Measurements from ENCODE around the gene CEACAM1.

DNA sequence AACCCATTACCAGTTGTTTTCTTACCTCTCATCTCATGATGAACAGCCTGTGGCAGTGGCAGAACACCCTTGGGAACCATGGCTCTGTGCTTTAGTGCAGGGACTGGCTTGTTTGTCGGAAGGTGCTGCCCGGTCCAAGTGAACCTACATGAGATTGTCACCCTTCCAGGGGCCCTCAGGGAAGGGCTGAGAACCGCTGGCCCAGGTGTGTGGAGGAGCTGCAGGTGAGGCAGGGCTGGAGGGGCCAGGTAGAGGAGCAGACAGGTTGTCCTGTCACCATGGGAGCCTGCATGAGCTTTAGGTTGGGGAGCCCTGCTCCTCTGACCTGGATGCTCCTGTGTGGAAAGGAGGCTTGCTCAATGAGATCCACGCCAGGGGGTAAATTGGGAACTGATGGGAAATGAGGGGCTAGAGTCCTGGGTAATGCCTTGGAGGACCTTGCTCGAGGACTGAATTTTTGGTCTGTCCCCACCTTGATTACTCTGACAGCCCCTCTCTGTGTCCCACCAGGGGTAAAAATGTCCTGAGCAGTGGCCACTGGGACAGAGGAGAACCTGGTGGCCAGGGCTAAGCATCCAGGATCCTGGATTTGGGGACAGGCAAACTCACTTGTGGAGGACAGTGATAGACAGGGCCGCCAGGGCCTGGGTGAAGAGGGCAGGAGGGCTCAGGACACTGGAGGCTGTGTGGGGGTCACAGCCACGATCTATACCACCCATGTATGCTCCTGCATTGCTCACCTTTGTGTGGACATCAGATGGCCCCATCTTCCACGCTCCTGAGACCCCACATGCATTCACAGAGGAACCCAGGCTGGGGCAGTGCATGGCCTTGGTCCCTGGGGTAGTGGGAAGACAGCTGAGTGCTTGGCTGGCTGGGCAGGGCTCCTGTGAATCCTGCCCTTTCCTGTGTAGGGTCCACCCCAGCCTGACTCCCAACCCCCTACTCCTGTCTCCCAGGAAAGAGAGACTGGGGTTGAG is 24.1 kb upstream of the CEACAM1 start:
- TF ChIP-seq POLR2A (conservative IDR thresholded peaks at IDR 0.05) (no peak), PML (IDR thresholded peaks at IDR 0.05; ENCODE audit: low read length) (no peak), CTCF (IDR thresholded peaks at IDR 0.05 in 2 of 3, conservative IDR thresholded peaks at IDR 0.05 in 1 of 3; ENCODE audit: insufficient read depth in 2 of 3, low read depth in 1 of 3, low read length in 3 of 3) (no peak), FOXJ3 (CRISPR knock-in tag; IDR thresholded peaks at IDR 0.05) (no peak), FIP1L1 (IDR thresholded peaks at IDR 0.05; ENCODE audit: low read depth, low read length, poor library complexity, severe bottlenecking) (no peak), ZFP30 (CRISPR knock-in tag; IDR thresholded peaks at IDR 0.05; ENCODE audit: borderline replicate concordance) (no peak), MAFK (IDR thresholded peaks at IDR 0.05; ENCODE audit: low read length) (no peak), JUND (IDR thresholded peaks at IDR 0.05; ENCODE audit: borderline replicate concordance, low read depth, low read length) (no peak), JUND (tag; IDR thresholded peaks at IDR 0.05; ENCODE audit: borderline replicate concordance, low read depth, low read length) (no peak)
- TF ChIP-seq, protein P1, sequence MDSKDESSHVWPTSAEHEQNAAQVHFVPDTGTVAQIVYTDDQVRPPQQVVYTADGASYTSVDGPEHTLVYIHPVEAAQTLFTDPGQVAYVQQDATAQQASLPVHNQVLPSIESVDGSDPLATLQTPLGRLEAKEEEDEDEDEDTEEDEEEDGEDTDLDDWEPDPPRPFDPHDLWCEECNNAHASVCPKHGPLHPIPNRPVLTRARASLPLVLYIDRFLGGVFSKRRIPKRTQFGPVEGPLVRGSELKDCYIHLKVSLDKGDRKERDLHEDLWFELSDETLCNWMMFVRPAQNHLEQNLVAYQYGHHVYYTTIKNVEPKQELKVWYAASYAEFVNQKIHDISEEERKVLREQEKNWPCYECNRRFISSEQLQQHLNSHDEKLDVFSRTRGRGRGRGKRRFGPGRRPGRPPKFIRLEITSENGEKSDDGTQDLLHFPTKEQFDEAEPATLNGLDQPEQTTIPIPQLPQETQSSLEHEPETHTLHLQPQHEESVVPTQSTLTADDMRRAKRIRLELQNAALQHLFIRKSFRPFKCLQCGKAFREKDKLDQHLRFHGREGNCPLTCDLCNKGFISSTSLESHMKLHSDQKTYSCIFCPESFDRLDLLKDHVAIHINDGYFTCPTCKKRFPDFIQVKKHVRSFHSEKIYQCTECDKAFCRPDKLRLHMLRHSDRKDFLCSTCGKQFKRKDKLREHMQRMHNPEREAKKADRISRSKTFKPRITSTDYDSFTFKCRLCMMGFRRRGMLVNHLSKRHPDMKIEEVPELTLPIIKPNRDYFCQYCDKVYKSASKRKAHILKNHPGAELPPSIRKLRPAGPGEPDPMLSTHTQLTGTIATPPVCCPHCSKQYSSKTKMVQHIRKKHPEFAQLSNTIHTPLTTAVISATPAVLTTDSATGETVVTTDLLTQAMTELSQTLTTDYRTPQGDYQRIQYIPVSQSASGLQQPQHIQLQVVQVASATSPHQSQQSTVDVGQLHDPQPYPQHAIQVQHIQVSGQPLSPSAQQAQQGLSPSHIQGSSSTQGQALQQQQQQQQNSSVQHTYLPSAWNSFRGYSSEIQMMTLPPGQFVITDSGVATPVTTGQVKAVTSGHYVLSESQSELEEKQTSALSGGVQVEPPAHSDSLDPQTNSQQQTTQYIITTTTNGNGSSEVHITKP (IDR thresholded peaks at IDR 0.05; ENCODE audit: partially characterized antibody), result no peak

Data from K562 (cell line).